NT2/D1 (cell line): ENCODE measurements around the gene PSKH1.

Experiments
- SUZ12 ChIP-seq: IDR thresholded peaks from 2 replicates; pipeline ENCODE4 v1.6.1; 2011; ENCODE audit not compliant: insufficient read length, insufficient read depth; ENCODE audit errors: extremely low read depth
- YY1 ChIP-seq: IDR thresholded peaks from 2 replicates; pipeline ENCODE4 v1.6.1; 2011; ENCODE audit not compliant: insufficient read length, insufficient read depth

GRCh38 chr16:67878846-67879245, 14.2 kb upstream of the PSKH1 start:
- TF ChIP-seq YY1 (no peak), SUZ12 (no peak)
